GM12878 (cell line): ENCODE results near the gene NDUFA5. TPM values are rescaled to one million over a fixed set of nuclear protein-coding genes. Genes with fewer than 3 reads are reported as not detected.

Source experiments
- ATAC-seq: fragments of 200-7000 bp; cut with Tn5 transposase; 3 replicates; pipeline ENCODE4 v1.9.1; 2020; ENCODE audit warnings: mild to moderate bottlenecking, moderate library complexity
- BruUV-seq: library from RNA; stranded (reverse); fragments of 400-500 nt; replicated peaks from 2 replicates; lab custom pipeline; 2021; lab: Mats Ljungman, UMichigan
- CTCF ChIA-PET: fragments of 300-600 bp; sonication (Branson Sonifier 250); formaldehyde crosslinking; extraction: SDS; loops from one replicate; lab custom pipeline; 2021; ENCODE audit warnings: inconsistent platforms; lab: Yijun Ruan, JAX
- POLR2A ChIA-PET: fragments of 350-600 bp; formaldehyde crosslinking; extraction: SDS; loops from one replicate; lab custom pipeline; 2021; ENCODE audit warnings: inconsistent platforms; lab: Charles Lee
- RAD21 ChIA-PET: fragments of 300-600 bp; sonication (Branson Sonifier 250); formaldehyde crosslinking; loops from one replicate; lab custom pipeline; 2023; ENCODE audit warnings: antibody characterized with exemption; ENCODE audit not compliant: unreplicated experiment; lab: Charles Lee
- SMC1A ChIA-PET: fragments of 300-600 bp; sonication (Branson Sonifier 250); formaldehyde crosslinking; loops from one replicate; lab custom pipeline; 2023; ENCODE audit not compliant: unreplicated experiment, uncharacterized antibody; lab: Charles Lee
- DNase-seq: peaks from one replicate; pipeline ENCODE4 v3.0.0-alpha.2; 2011; ENCODE audit warnings: low read depth, low spot score
- FAIRE-seq: peaks from 3 replicates; lab custom pipeline; 2011; peaks lifted over from hg19 to GRCh38; lab: Jason Lieb, UNC
- H2AFZ ChIP-seq: 2 replicates; pipeline ENCODE4 v1.6.0; 2011; ENCODE audit warnings: low read depth, low read length, control low read depth; ENCODE audit not compliant: control insufficient read depth
- H3K27ac ChIP-seq: 2 replicates; pipeline ENCODE4 v1.5.1; 2011; ENCODE audit warnings: control low read depth; ENCODE audit not compliant: control insufficient read depth, insufficient read depth
- H3K27me3 ChIP-seq, 2 experiments: replicated peaks in 1 of 2; 2 replicates each; pipeline versions ENCODE4 v1.6.0 to v1.6.1; 2011; ENCODE audit warnings: low read length in 1 of 2; ENCODE audit not compliant: control insufficient read depth in 2 of 2, insufficient read depth in 2 of 2
- H3K36me3 ChIP-seq, 2 experiments: 2 replicates each; pipeline ENCODE4 v1.5.1; 2011; ENCODE audit warnings: low read length in 1 of 2; ENCODE audit not compliant: control insufficient read depth in 2 of 2, insufficient read depth in 2 of 2
- H3K4me1 ChIP-seq: 2 replicates; pipeline ENCODE4 v1.6.1; 2011; ENCODE audit warnings: mild to moderate bottlenecking, low read length, moderate library complexity, mixed read lengths; ENCODE audit not compliant: control insufficient read depth, insufficient read depth
- H3K4me2 ChIP-seq: 2 replicates; pipeline ENCODE4 v1.6.0; 2011; ENCODE audit warnings: control low read depth; ENCODE audit not compliant: control insufficient read depth, insufficient read depth
- H3K4me3 ChIP-seq: fragments of 200-600 bp; sonication (generic); 2 replicates; pipeline ENCODE4 v1.5.1; 2016
- H3K79me2 ChIP-seq: 2 replicates; pipeline ENCODE4 v1.6.0; 2011; ENCODE audit warnings: low read length; ENCODE audit not compliant: control insufficient read depth, insufficient read depth
- H3K9ac ChIP-seq: 2 replicates; pipeline ENCODE4 v1.8.0; 2011; ENCODE audit warnings: low read length, control low read depth, mixed read lengths; ENCODE audit not compliant: control insufficient read depth, insufficient read depth
- H3K9me3 ChIP-seq: replicated peaks from 3 replicates; pipeline ENCODE4 v1.5.1; 2011; ENCODE audit warnings: mild to moderate bottlenecking, low read length; ENCODE audit not compliant: control insufficient read depth, insufficient read depth
- H4K20me1 ChIP-seq: 2 replicates; pipeline ENCODE4 v1.6.0; 2011; ENCODE audit not compliant: control insufficient read depth, insufficient read depth
- BHLHE40 ChIP-seq, 2 experiments: fragments of 450-650 bp in 1 of 2; IDR thresholded peaks; 2 replicates each; pipeline ENCODE4 v1.6.1; 2011 to 2017; ENCODE audit warnings: low read depth in 2 of 2, borderline replicate concordance in 1 of 2, improper control_type of control experiment in 1 of 2, low read length in 1 of 2, mild to moderate bottlenecking in 1 of 2
- BRCA1 ChIP-seq: IDR thresholded peaks from 2 replicates; pipeline ENCODE4 v1.6.1; 2011; ENCODE audit warnings: low read depth, low read length, improper control_type of control experiment
- FOS ChIP-seq: IDR thresholded peaks from 3 replicates; pipeline ENCODE4 v1.6.1; 2011; ENCODE audit warnings: borderline replicate concordance; ENCODE audit not compliant: insufficient read length; ENCODE audit errors: extremely low read depth
- MXI1 ChIP-seq: fragments of 150-350 bp; IDR thresholded peaks from 2 replicates; pipeline ENCODE4 v1.6.1; 2011; ENCODE audit warnings: low read depth, mild to moderate bottlenecking, inconsistent platforms, low read length, improper control_type of control experiment
- NR2C1 ChIP-seq: fragments of 450-650 bp; IDR thresholded peaks from 2 replicates; pipeline ENCODE4 v1.6.1; 2017; ENCODE audit warnings: antibody characterized with exemption, mild to moderate bottlenecking, moderate library complexity
- POU2F2 ChIP-seq: IDR thresholded peaks from 3 replicates; pipeline ENCODE4 v1.6.1; 2011; ENCODE audit warnings: low read depth, mild to moderate bottlenecking, low read length, borderline replicate concordance
- SMARCA5 ChIP-seq: fragments of 450-650 bp; IDR thresholded peaks from 2 replicates; pipeline ENCODE4 v1.6.1; 2017; ENCODE audit warnings: mild to moderate bottlenecking
- SMC3 ChIP-seq: IDR thresholded peaks from 2 replicates; pipeline ENCODE4 v1.6.1; 2011; ENCODE audit warnings: low read length, improper control_type of control experiment, borderline replicate concordance
- SREBF2 ChIP-seq: IDR thresholded peaks from 2 replicates; pipeline ENCODE4 v1.6.1; 2012; ENCODE audit warnings: mild to moderate bottlenecking, low read length
- STAT1 ChIP-seq: fragments of 450-650 bp; conservative IDR thresholded peaks from 2 replicates; pipeline ENCODE4 v1.6.1; 2014; ENCODE audit warnings: antibody characterized with exemption, mild to moderate bottlenecking
- SUZ12 ChIP-seq: fragments of 200-600 bp; sonication (generic); IDR thresholded peaks from one replicate; pipeline ENCODE4 v1.6.1; 2018; ENCODE audit warnings: antibody characterized with exemption, mild to moderate bottlenecking; ENCODE audit not compliant: unreplicated experiment
- TCF7 ChIP-seq: IDR thresholded peaks from 2 replicates; pipeline ENCODE4 v1.6.1; 2014; ENCODE audit warnings: antibody characterized with exemption, borderline replicate concordance
- ZSCAN29 ChIP-seq: fragments of 450-650 bp; IDR thresholded peaks from 2 replicates; pipeline ENCODE4 v1.6.1; 2017; ENCODE audit warnings: mild to moderate bottlenecking, moderate library complexity
- WGBS: methylation state at CpG from one replicate; pipeline ENCODE4 v1.1.6; 2016; ENCODE audit warnings: low lambda C conversion rate; ENCODE audit not compliant: insufficient replicate concordance, insufficient coverage; ENCODE audit errors: missing lambda C conversion rate; 5-methylcytosine and 5-hydroxymethylcytosine counted together
- in situ Hi-C: fragments of 300-500 bp; cut with MboI; formaldehyde crosslinking; loops from 9 replicates; pipeline ENCODE4 v1.14.3; 2018; ENCODE audit warnings: mixed read lengths
- intact Hi-C: fragments of 100-400 bp; cut with micrococcal nuclease; formaldehyde crosslinking; loops from one replicate; pipeline ENCODE4 v1.14.2; 2022; ENCODE audit not compliant: unreplicated experiment
- polyA plus RNA-seq, 11 experiments: library from polyadenylated mRNA; depleted of rRNA in 4 of 11; unstranded in 6 of 11; stranded (reverse) in 5 of 11; fragments of >200 nt; fragmentation: Nextera tagmentation in 4 of 11; fragmentation: Illumina TruSeq in 1 of 11; extraction: Ambion mirVana in 4 of 11; extraction: Trizol in 1 of 11; gene quantifications; 1 replicate in 1 of 11; 2 replicates in 10 of 11; pipeline versions ENCODE4 v1.2.1 to v1.2.3, GENCODE V29; 2011 to 2016; ENCODE audit warnings: inconsistent platforms in 2 of 11, missing spikeins in 2 of 11, low read depth in 1 of 11
- total RNA-seq, 4 experiments: library from RNA; depleted of rRNA in 3 of 4; stranded (reverse); fragments of >200 nt in 3 of 4; fragmentation: Illumina TruSeq in 1 of 4; extraction: Trizol in 1 of 4; gene quantifications; 2 replicates each; pipeline versions ENCODE4 v1.2.1 to v1.2.3, GENCODE V29; 2013 to 2021
- TF ChIP-seq, protein P1 (sequence below): IDR thresholded peaks from 2 replicates; pipeline ENCODE4 v1.6.1; 2012; ENCODE audit warnings: low read depth, low read length, improper control_type of control experiment
- TF ChIP-seq, protein P2 (sequence below): fragments of 450-650 bp; IDR thresholded peaks from 2 replicates; pipeline ENCODE4 v1.6.1; 2018; ENCODE audit warnings: mild to moderate bottlenecking, low read depth, moderate library complexity; ENCODE audit not compliant: partially characterized antibody

NDUFA5 gene
- total and polyA plus RNA-seq, 10 of the 15 experiments (the other 5 are each of a cell fraction or from before 2014, with no cell fraction given): 51.0 to 209 (median 86.9) TPM

DNA sequence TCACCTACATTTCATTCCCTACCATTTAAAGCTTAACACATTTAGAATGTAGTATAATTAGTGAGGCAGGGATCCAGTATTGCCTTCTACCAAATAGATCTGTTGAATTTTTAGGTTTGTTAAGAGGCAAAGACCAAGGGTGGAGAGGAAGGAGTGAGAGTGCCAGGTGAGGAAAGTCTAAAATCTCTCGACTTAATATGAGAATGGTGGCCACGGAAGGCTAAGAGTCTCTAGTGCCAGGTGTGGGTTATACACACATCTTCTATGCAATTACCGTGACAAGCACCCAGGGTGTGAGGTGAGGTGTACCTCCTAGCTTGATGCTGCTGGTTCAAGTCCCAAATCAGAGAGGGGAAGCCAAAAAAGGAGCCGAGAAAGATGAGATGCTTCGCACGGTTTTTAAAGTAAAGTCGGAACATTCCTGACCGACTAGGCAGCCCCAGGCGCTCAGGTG, 23.7 kb downstream of the NDUFA5 start:
- RAD21 ChIA-PET: interaction anchor here (0.5 to 1.0 kb wide), 2 partner anchors 24 to 566 kb away, joined by 3 to 4 read pairs; partner anchors contain the start of gene NDUFA5
- no peak for FAIRE-seq
- SMC1A ChIA-PET: interaction anchor here (0.6 to 1.6 kb wide), 2 partner anchors 24 to 286 kb away, joined by 3 to 8 read pairs; partner anchors contain the start of gene NDUFA5
- in situ Hi-C loops: no loop called here
- H3K79me2 ChIP-seq: no peaks in the 10 kb centered on the region
- CTCF ChIA-PET: interaction anchor here (3.0 kb wide), 1 partner anchor 40 kb away, joined by 27 read pairs; no protein-coding TSS in a partner anchor
- BruUV-seq: no TSS peak
- intact Hi-C loops: no loop called here
- ATAC-seq: peak; percentile 6; the same call in 2 of the 3 replicates
- H3K9ac ChIP-seq: no peak overlapping the region
- peaks cover 0 to 3% of the 10 kb centered on the region in 2 experiments; a peak in 1 of 4 replicates for H3K27me3 ChIP-seq
- peak overlapping the region; percentile 69 for H3K4me3 ChIP-seq
- WGBS: 1% methylated on average over 9 of the region's 9 CpGs
- DNase-seq: no peak
- TF ChIP-seq BHLHE40 (IDR thresholded peaks at IDR 0.05; ENCODE audit: borderline replicate concordance in 1 of 2, low read depth in 2 of 2, low read length in 1 of 2) (no peak), MXI1 (no peak), POU2F2 (no peak), SREBF2 (no peak)
- TF ChIP-seq, protein P1, sequence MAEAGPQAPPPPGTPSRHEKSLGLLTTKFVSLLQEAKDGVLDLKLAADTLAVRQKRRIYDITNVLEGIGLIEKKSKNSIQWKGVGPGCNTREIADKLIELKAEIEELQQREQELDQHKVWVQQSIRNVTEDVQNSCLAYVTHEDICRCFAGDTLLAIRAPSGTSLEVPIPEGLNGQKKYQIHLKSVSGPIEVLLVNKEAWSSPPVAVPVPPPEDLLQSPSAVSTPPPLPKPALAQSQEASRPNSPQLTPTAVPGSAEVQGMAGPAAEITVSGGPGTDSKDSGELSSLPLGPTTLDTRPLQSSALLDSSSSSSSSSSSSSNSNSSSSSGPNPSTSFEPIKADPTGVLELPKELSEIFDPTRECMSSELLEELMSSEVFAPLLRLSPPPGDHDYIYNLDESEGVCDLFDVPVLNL: no peak
- peak overlapping the region; percentile 55 for H3K4me2 ChIP-seq
- no peaks in the 10 kb centered on the region for H3K36me3 ChIP-seq
- POLR2A ChIA-PET: interaction anchor here (0.6 to 0.7 kb wide), 2 partner anchors 216 to 220 kb away, joined by 3 to 5 read pairs; no protein-coding TSS in a partner anchor
- no peaks in the 10 kb centered on the region for H3K4me1 ChIP-seq
- peak overlapping the region; percentile 80 for H2AFZ ChIP-seq
- H3K9me3 ChIP-seq: no peaks in the 10 kb centered on the region
- no peaks in the 10 kb centered on the region for H4K20me1 ChIP-seq
- H3K27ac ChIP-seq: no peak overlapping the region

DNA sequence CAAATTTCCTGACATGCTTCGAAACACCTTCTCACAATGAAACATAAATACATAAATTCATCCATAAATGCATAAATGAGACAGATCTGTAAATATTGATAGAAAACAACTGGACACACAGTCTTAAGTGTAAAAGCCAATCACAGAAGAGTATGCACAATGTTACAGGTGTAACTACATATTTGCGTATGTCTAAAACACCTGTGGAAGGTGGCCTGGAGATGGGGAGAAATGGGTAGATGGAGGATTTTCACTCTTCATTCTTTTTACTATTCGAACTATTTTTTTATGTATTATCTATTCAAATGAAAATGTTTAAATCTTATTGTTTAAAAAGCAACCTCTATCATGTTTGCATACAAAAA, 24.1 kb downstream of the NDUFA5 start:
- no peak for ATAC-seq
- no peaks in the 10 kb centered on the region for H3K4me1 ChIP-seq
- no peak for DNase-seq
- H3K27ac ChIP-seq: no peak overlapping the region
- ChIA-PET POLR2A (no interaction called here), CTCF (interaction anchor here (3.0 kb wide), 1 partner anchor 40 kb away, joined by 27 read pairs; no protein-coding TSS in a partner anchor), RAD21 (no interaction called here), SMC1A (interaction anchor here (0.6 kb wide), 1 partner anchor 286 kb away, joined by 3 read pairs; no protein-coding TSS in a partner anchor)
- intact Hi-C loops: no loop called here
- H3K4me3 ChIP-seq: no peak overlapping the region
- no peak overlapping the region for H2AFZ ChIP-seq
- H3K79me2 ChIP-seq: no peaks in the 10 kb centered on the region
- 89% methylated on average over 3 of the region's 3 CpGs for WGBS
- no peak for FAIRE-seq
- H3K9me3 ChIP-seq: no peaks in the 10 kb centered on the region
- H3K36me3 ChIP-seq: no peaks in the 10 kb centered on the region
- H3K4me2 ChIP-seq: no peak overlapping the region
- peaks cover 0 to 3% of the 10 kb centered on the region in 2 experiments; a peak in 1 of 4 replicates for H3K27me3 ChIP-seq
- no peak overlapping the region for H3K9ac ChIP-seq
- no TSS peak for BruUV-seq
- in situ Hi-C loops: no loop called here
- H4K20me1 ChIP-seq: no peaks in the 10 kb centered on the region
- TF ChIP-seq NR2C1 (no peak), STAT1 (no peak), ZSCAN29 (no peak), FOS (no peak), TCF7 (no peak), SMC3 (no peak), BRCA1 (no peak), SMARCA5 (no peak), SUZ12 (no peak)
- TF ChIP-seq, protein P2, sequence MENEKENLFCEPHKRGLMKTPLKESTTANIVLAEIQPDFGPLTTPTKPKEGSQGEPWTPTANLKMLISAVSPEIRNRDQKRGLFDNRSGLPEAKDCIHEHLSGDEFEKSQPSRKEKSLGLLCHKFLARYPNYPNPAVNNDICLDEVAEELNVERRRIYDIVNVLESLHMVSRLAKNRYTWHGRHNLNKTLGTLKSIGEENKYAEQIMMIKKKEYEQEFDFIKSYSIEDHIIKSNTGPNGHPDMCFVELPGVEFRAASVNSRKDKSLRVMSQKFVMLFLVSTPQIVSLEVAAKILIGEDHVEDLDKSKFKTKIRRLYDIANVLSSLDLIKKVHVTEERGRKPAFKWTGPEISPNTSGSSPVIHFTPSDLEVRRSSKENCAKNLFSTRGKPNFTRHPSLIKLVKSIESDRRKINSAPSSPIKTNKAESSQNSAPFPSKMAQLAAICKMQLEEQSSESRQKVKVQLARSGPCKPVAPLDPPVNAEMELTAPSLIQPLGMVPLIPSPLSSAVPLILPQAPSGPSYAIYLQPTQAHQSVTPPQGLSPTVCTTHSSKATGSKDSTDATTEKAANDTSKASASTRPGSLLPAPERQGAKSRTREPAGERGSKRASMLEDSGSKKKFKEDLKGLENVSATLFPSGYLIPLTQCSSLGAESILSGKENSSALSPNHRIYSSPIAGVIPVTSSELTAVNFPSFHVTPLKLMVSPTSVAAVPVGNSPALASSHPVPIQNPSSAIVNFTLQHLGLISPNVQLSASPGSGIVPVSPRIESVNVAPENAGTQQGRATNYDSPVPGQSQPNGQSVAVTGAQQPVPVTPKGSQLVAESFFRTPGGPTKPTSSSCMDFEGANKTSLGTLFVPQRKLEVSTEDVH: no peak
